ENCODE data around the gene RAD9B.

GRCh38 chr12:110537605-110538409 lies 35.7 kb downstream of the RAD9B start:
- no peak for TF ChIP-seq CTCF (IDR thresholded peaks at IDR 0.05)
- no peak for TF ChIP-seq POLR2A (IDR thresholded peaks at IDR 0.05)
